Natural killer cell (primary cell): Measurements from ENCODE around the gene TACC2. TPM values are rescaled to one million over a fixed set of nuclear protein-coding genes. Genes with fewer than 3 reads are reported as not detected.

ENCODE experiments used
- ATAC-seq, 3 donors: fragments of 150-1000 bp in 2 of 3; fragments of 200-7000 bp in 1 of 3; cut with Tn5 transposase; 1 replicate in 1 of 3; 2 replicates in 2 of 3; pipeline ENCODE4 v1.10.0; 2021; ENCODE audit warnings: mild to moderate bottlenecking in 2 of 3, moderate library complexity in 2 of 3
- DNase-seq, 2 donors: peaks; one replicate each; pipeline versions ENCODE4 v3.0.0 to v3.0.0-alpha.2; 2013 to 2021; ENCODE audit warnings: mixed read lengths in 1 of 2
- H3K27ac ChIP-seq: one replicate; pipeline ENCODE4 v1.5.1; 2013; ENCODE audit warnings: mild to moderate bottlenecking, low read length
- H3K27me3 ChIP-seq: one replicate; pipeline ENCODE4 v1.6.1; 2013; ENCODE audit warnings: low read length; ENCODE audit not compliant: control insufficient read depth, insufficient read depth
- H3K36me3 ChIP-seq: one replicate; pipeline ENCODE4 v1.6.1; 2013; ENCODE audit warnings: low read length; ENCODE audit not compliant: control insufficient read depth, insufficient read depth
- H3K4me1 ChIP-seq: one replicate; pipeline ENCODE4 v1.6.1; 2013; ENCODE audit warnings: low read length; ENCODE audit not compliant: control insufficient read depth, insufficient read depth
- H3K4me3 ChIP-seq: one replicate; pipeline ENCODE4 v1.5.1; 2013; ENCODE audit warnings: low read length
- H3K9me3 ChIP-seq: one replicate; pipeline ENCODE4 v1.6.1; 2013; ENCODE audit warnings: low read length; ENCODE audit not compliant: control insufficient read depth, insufficient read depth
- H3K27ac Mint-ChIP-seq, 2 donors: one replicate each; pipeline ENCODE4 v1.8.0; 2022; ENCODE audit warnings: mild to moderate bottlenecking in 2 of 2, mixed read lengths in 2 of 2, moderate library complexity in 1 of 2
- H3K27me3 Mint-ChIP-seq, 2 donors: one replicate each; pipeline ENCODE4 v1.8.0; 2022; ENCODE audit warnings: low read depth in 2 of 2, mixed read lengths in 2 of 2
- H3K36me3 Mint-ChIP-seq: one replicate; pipeline ENCODE4 v1.8.0; 2022; ENCODE audit warnings: mixed read lengths
- H3K4me1 Mint-ChIP-seq, 2 donors: one replicate each; pipeline ENCODE4 v1.8.0; 2022; ENCODE audit warnings: mixed read lengths in 2 of 2
- H3K4me3 Mint-ChIP-seq: one replicate; pipeline ENCODE4 v1.8.0; 2022; ENCODE audit warnings: mild to moderate bottlenecking, moderate library complexity, mixed read lengths
- H3K9me3 Mint-ChIP-seq, 2 donors: one replicate each; pipeline ENCODE4 v1.8.0; 2022; ENCODE audit warnings: mixed read lengths in 2 of 2
- WGBS: methylation state at CpG from one replicate; pipeline ENCODE4 v1.1.7; 2013; ENCODE audit warnings: missing lambda C conversion rate; ENCODE audit not compliant: insufficient coverage; 5-methylcytosine and 5-hydroxymethylcytosine counted together
- intact Hi-C: fragments of 100-400 bp; cut with micrococcal nuclease; formaldehyde crosslinking; loops from one replicate; pipeline ENCODE4 v1.14.2; 2022
- total RNA-seq, 4 donors: library from RNA; stranded (reverse); fragments of 120-200 nt in 1 of 4; gene quantifications; one replicate each; pipeline versions ENCODE4 v1.2.3 to v1.2.4, GENCODE V29; 2013 to 2022
- TF ChIP-seq, protein P1 (sequence below): fragments of 200-600 bp; IDR thresholded peaks from one replicate; pipeline ENCODE4 v1.8.0; 2022; ENCODE audit warnings: antibody characterized with exemption

The TACC2 gene
- total RNA-seq, 3 donors from 2014 or later (not counting 1 experiment from before 2014, with no cell fraction given) = not detected

DNA sequence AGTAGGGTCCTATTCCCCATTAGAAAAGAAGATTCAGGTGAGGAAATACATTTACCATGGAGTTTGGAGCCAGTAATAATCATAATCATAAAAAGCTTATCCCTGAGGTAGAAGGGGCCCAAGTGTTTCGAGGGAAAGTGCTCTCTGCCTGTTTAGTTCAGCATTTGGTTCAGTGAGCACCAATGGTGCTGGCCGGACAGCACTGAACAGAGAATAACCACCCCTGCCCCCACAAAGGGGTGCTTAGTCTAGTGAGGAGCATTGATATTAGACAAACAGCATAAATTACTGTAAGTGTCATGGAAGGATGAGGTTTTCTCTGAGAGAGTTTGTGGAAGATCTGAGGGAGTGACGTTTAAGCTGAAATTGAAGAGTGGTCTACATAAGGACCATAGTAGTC, 39.5 kb upstream of the TACC2 start:
- TF ChIP-seq, protein P1, sequence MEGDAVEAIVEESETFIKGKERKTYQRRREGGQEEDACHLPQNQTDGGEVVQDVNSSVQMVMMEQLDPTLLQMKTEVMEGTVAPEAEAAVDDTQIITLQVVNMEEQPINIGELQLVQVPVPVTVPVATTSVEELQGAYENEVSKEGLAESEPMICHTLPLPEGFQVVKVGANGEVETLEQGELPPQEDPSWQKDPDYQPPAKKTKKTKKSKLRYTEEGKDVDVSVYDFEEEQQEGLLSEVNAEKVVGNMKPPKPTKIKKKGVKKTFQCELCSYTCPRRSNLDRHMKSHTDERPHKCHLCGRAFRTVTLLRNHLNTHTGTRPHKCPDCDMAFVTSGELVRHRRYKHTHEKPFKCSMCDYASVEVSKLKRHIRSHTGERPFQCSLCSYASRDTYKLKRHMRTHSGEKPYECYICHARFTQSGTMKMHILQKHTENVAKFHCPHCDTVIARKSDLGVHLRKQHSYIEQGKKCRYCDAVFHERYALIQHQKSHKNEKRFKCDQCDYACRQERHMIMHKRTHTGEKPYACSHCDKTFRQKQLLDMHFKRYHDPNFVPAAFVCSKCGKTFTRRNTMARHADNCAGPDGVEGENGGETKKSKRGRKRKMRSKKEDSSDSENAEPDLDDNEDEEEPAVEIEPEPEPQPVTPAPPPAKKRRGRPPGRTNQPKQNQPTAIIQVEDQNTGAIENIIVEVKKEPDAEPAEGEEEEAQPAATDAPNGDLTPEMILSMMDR = no peak
- Histone ChIP-seq H3K27me3 (no peaks in the 10 kb centered on the region), H3K4me3 (no peak overlapping the region), H3K4me1 (no peaks in the 10 kb centered on the region), H3K36me3 (no peaks in the 10 kb centered on the region), H3K9me3 (no peaks in the 10 kb centered on the region), H3K27ac (no peak overlapping the region)
- DNase-seq (no peak), ATAC-seq (no peak)
- Mint-ChIP-seq H3K27me3 (no peaks in the 10 kb centered on the region), H3K4me3 (no peak overlapping the region), H3K36me3 (no peaks in the 10 kb centered on the region), H3K9me3 (no peaks in the 10 kb centered on the region), H3K4me1 (no peaks in the 10 kb centered on the region), H3K27ac (no peak overlapping the region)
- 91% methylated on average over 3 of the region's 3 CpGs for WGBS
- intact Hi-C loops = no loop called here

DNA sequence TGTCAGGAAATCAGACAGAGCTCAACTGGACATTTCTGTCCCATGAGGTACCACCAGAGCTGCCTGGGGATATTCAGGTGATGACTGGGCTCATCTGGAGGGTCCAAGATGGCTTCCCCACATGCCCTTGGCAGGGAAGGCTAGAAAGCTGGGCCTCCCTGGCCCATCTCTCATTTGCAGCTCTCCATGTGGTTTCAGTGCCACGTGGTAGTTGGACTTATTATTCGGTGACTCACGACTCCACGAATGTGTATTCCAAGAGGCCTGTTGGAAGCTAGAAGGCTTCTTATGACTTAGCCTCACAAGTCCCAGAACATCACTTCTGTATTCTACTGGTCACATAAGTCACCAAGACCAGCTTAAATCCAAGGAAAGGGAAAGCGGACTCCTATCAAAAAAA, 36.7 kb upstream of the TACC2 start:
- Mint-ChIP-seq H3K9me3 (no peaks in the 10 kb centered on the region), H3K27ac (no peak overlapping the region), H3K36me3 (no peaks in the 10 kb centered on the region), H3K4me3 (no peak overlapping the region), H3K4me1 (no peaks in the 10 kb centered on the region), H3K27me3 (no peaks in the 10 kb centered on the region)
- Histone ChIP-seq H3K9me3 (no peaks in the 10 kb centered on the region), H3K36me3 (peaks cover 8% of the 10 kb centered on the region), H3K27ac (no peak overlapping the region), H3K4me3 (no peak overlapping the region), H3K4me1 (no peaks in the 10 kb centered on the region), H3K27me3 (no peaks in the 10 kb centered on the region)
- intact Hi-C loops = no loop called here
- DNase-seq (no peak), ATAC-seq (no peak)
- 92% methylated on average over 5 of the region's 5 CpGs for WGBS
- TF ChIP-seq, protein P1 = no peak

DNA sequence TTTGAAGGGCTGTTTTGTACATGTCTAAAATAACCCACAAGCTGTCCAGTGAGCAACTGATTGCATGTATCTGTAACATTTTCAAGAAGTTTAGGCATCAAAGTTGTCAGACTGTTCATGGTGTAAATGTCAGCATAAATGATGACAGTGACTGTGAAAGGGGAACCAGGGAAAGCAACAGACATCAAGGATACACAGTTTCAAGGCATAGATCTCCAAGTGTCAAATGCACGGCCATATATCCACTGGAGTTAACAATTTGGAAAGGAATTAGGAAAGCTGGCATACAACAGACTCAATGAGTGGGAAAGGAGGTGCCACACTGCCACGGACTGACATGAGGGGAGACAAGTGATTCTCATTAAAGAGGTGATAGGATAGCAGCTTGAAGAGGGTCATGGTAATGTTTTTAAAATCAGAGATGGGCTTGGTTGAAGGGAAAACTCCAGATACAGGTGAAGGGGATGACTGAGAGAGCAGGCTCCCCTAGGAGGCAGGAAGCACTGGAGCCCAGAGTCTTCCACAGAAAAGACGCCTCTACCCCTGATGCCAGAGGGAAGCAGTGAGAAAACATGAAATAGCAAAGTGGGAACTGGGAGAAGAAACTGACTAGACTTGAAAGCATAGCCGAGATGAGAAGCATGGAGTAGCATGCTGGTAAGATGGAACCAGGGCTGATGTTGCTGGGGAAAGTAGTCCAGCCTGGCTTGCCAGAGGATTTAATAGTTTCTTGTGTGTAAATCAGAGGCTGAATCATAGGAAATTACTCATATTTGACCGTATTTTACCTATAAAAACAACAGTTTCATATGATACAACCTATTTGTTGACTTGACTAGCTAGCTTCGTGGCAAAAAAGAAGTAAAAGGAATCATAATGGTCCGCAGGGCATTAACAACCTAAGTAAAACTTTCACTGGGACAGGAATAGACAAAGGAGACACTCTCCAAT, 32.6 kb upstream of the TACC2 start:
- H3K27me3 Mint-ChIP-seq = no peaks in the 10 kb centered on the region
- WGBS = 90% methylated on average over 7 of the region's 7 CpGs
- TF ChIP-seq, protein P1 = no peak

More for the DNA sequence above, 32.6 kb upstream of the TACC2 start:
- Histone ChIP-seq H3K4me1 (no peaks in the 10 kb centered on the region), H3K27ac (no peak overlapping the region), H3K27me3 (no peaks in the 10 kb centered on the region), H3K9me3 (no peaks in the 10 kb centered on the region), H3K4me3 (no peak overlapping the region), H3K36me3 (peaks cover 18% of the 10 kb centered on the region)
- H3K4me1 Mint-ChIP-seq = no peaks in the 10 kb centered on the region
- intact Hi-C loops = no loop called here
- H3K27ac Mint-ChIP-seq = no peak overlapping the region
- H3K9me3 Mint-ChIP-seq = no peaks in the 10 kb centered on the region
- H3K4me3 Mint-ChIP-seq = no peak overlapping the region
- DNase-seq (no peak), ATAC-seq (no peak)
- no peaks in the 10 kb centered on the region for H3K36me3 Mint-ChIP-seq
